Esophagus (tissue), 2 donors: ENCODE results near the gene SPRR3. TPM values are rescaled to one million over a fixed set of nuclear protein-coding genes. Genes with fewer than 3 reads are reported as not detected.

Experiments used
- H3K27ac ChIP-seq, 2 donors: one replicate each; pipeline ENCODE4 v1.5.1; 2013; ENCODE audit warnings: low read depth in 2 of 2, mild to moderate bottlenecking in 2 of 2, inconsistent platforms in 1 of 2, low read length in 1 of 2, moderate library complexity in 1 of 2
- H3K27me3 ChIP-seq, 2 donors: one replicate each; pipeline ENCODE4 v1.6.1; 2013; ENCODE audit warnings: low read length in 2 of 2, control low read depth in 1 of 2, mild to moderate bottlenecking in 1 of 2; ENCODE audit not compliant: insufficient read depth in 2 of 2, control insufficient read depth in 1 of 2
- H3K36me3 ChIP-seq, 2 donors: one replicate each; pipeline ENCODE4 v1.6.1; 2013; ENCODE audit warnings: low read length in 1 of 2; ENCODE audit not compliant: control insufficient read depth in 2 of 2, insufficient read depth in 2 of 2
- H3K4me1 ChIP-seq, 2 donors: one replicate each; pipeline ENCODE4 v1.6.1; 2013; ENCODE audit warnings: low read length in 1 of 2; ENCODE audit not compliant: control insufficient read depth in 2 of 2, insufficient read depth in 2 of 2
- H3K4me3 ChIP-seq, 2 donors: one replicate each; pipeline ENCODE4 v1.5.1; 2013; ENCODE audit warnings: low read length in 2 of 2, mild to moderate bottlenecking in 2 of 2, low read depth in 1 of 2, moderate library complexity in 1 of 2
- H3K9me3 ChIP-seq, 2 donors: one replicate each; pipeline ENCODE4 v1.6.1; 2013; ENCODE audit warnings: mild to moderate bottlenecking in 2 of 2, low read depth in 1 of 2, low read length in 1 of 2, moderate library complexity in 1 of 2; ENCODE audit not compliant: control insufficient read depth in 2 of 2, insufficient read depth in 1 of 2
- WGBS, 2 donors: extraction: QIAGEN DNeasy Blood & Tissue Kit; methylation state at CpG; one replicate each; pipeline ENCODE4 v1.1.7; 2013; 5-methylcytosine and 5-hydroxymethylcytosine counted together
- polyA plus RNA-seq, 2 donors: library from polyadenylated mRNA; stranded (reverse); fragments of 200-250 nt; gene quantifications; one replicate each; pipeline ENCODE4 v1.2.3, GENCODE V29; 2013
- donor health status: healthy with polysubstance abuse.
- donor health status: Bipolar disorder and iron deficiency.

The SPRR3 gene
- polyA plus RNA-seq, 2 donors = 18,496 to 19,645 TPM

DNA sequence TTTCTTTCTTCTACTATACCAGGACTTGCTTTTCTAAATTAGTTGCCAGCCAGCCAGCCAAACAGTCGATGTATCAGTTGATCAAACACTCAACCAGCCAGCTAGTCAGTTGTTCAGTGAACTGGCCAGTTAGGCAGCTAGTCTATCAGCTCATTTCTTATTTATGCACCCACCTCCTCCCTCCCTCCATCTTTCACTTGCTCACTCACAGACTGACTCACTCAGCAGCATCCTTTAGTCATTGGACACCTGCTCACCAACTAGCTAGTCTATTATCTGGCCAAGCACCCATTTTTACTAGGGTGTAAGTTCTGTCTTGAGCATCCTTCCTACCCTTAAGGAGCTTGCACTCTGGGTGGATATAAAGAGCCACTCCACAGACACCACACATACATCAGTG is 37.0 kb upstream of the SPRR3 start:
- Histone ChIP-seq H3K27me3 (no peaks in the 10 kb centered on the region), H3K27ac (peak overlapping the region in 1 of 2 donors; percentile 11), H3K36me3 (no peaks in the 10 kb centered on the region), H3K9me3 (peaks cover 0 to 2% of the 10 kb centered on the region in 2 donors), H3K4me3 (no peak overlapping the region), H3K4me1 (peaks cover 0 to 9% of the 10 kb centered on the region in 2 donors)
- 66 to 79% methylated on average over 1 of the region's 1 CpG for WGBS, 2 donors

GRCh38 chr1:152965853-152966252 is 35.7 kb upstream of the SPRR3 start:
- Histone ChIP-seq H3K27ac (no peak overlapping the region), H3K27me3 (no peaks in the 10 kb centered on the region), H3K9me3 (peaks cover 0 to 2% of the 10 kb centered on the region in 2 donors), H3K36me3 (no peaks in the 10 kb centered on the region), H3K4me1 (peaks cover 0 to 10% of the 10 kb centered on the region in 2 donors), H3K4me3 (no peak overlapping the region)
- 77 to 79% methylated on average over 4 of the region's 4 CpGs for WGBS, 2 donors

GRCh38 chr1:152967201-152967600 is 34.3 kb upstream of the SPRR3 start:
- H3K36me3 ChIP-seq = no peaks in the 10 kb centered on the region
- H3K27me3 ChIP-seq = no peaks in the 10 kb centered on the region
- 34 to 41% methylated on average over 7 of the region's 7 CpGs for WGBS, 2 donors
- peaks cover 1 to 10% of the 10 kb centered on the region in 2 donors for H3K4me1 ChIP-seq
- H3K9me3 ChIP-seq = peaks cover 0 to 2% of the 10 kb centered on the region in 2 donors
- no peak overlapping the region for H3K4me3 ChIP-seq
- H3K27ac ChIP-seq = peak overlapping the region; percentile 82 to 96

DNA sequence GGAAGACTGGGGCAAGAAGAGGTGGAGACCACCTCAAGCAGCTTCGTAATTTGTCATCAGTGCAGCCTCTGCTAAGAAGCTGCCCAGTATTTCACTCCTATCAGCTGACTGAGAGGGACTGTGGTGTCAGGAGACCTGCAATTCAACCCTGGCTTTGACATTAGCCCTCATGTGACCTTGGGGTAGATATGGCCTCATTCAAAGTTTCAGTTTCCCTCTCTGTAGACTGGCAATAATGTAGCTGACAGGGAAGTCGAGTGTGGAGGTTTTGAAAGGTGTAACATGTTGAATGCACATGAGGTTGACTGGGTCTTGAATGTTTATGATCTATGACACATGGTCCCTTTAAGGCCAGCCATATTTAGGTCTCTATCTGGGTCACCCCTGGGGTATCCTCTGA is 33.3 kb upstream of the SPRR3 start:
- H3K36me3 ChIP-seq = no peaks in the 10 kb centered on the region
- no peak overlapping the region for H3K4me3 ChIP-seq
- H3K4me1 ChIP-seq = peaks cover 2 to 12% of the 10 kb centered on the region in 2 donors
- WGBS, 2 donors = 58 to 63% methylated on average over 2 of the region's 2 CpGs
- H3K9me3 ChIP-seq = peaks cover 0 to 2% of the 10 kb centered on the region in 2 donors
- H3K27ac ChIP-seq = peak overlapping the region in 1 of 2 donors; percentile 84
- H3K27me3 ChIP-seq = no peaks in the 10 kb centered on the region

DNA sequence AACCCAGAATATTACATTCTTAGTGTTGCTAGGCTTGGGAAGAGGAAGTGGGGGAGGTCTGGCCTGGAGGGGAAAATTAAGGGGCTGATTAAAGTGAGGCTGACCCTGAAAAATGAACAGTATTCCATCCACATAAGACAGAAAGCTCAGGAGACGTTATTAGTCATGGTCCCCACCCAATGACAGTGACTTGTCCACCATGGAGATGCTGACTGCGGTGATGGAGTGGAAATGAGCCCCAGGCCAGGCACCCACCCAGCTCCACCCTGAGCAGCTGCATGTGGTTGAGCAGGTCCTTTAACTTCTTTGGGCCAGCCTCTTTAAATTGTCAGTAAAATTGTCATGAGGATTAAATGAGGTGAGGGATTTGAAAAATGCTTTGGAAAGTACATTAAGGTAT is 32.5 kb upstream of the SPRR3 start:
- Histone ChIP-seq H3K4me1 (peaks cover 2 to 12% of the 10 kb centered on the region in 2 donors), H3K9me3 (peaks cover 0 to 2% of the 10 kb centered on the region in 2 donors), H3K36me3 (no peaks in the 10 kb centered on the region), H3K4me3 (no peak overlapping the region), H3K27me3 (no peaks in the 10 kb centered on the region), H3K27ac (peak overlapping the region; percentile 47 to 82)
- 53 to 60% methylated on average over 2 of the region's 2 CpGs for WGBS, 2 donors

- H3K4me3 ChIP-seq = no peak within 1 kb of the TSS
- no peaks in the 10 kb centered on the region for H3K27me3 ChIP-seq
- H3K4me1 ChIP-seq = peaks cover 2 to 12% of the 10 kb centered on the region in 2 donors
- 91 to 95% methylated on average over 6 of the region's 6 CpGs for WGBS, 2 donors
- H3K36me3 ChIP-seq = no peaks in the 10 kb centered on the region
- H3K9me3 ChIP-seq = peaks cover 0 to 2% of the 10 kb centered on the region in 2 donors
- peak within 1 kb of the TSS; percentile 47 to 82 for H3K27ac ChIP-seq
Measured at GRCh38 chr1:152970495-152970894, 31.1 kb upstream of the SPRR3 start, which contains the start of gene SPRR4. SPRR4 (plus strand) TSS chr1:152970648; CDS start chr1:152971891, 1,243 bp downstream.

DNA sequence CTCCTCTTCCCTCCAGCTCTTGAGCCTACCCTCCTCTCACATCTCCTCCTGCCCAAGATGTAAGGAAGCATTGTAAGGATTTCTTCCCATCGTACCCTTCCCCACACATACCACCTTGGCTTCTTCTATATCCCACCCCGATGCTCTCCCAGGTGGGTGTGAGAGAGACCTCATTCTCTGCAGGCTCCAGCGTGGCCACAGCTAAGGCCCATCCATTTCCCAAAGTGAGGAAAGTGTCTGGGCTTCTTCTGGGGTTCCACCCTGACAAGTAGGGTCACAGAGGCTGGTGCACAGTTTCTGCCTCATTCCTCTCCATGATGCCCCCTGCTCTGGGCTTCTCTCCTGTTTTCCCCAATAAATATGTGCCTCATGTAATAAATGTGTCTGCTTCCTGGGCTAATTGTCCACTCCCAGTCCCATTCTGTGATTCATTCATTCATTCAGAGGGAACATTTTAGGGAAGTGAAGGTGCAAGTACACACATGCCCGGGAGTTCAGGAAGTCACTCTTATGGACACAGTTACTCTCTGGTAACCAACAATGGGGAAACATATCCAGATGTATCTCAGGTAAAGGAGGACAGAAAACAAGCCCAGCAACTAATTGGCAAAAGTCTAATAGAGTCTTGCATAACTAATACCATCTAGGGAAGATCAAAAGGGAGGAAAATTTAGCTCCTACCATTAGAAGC is 29.2 kb upstream of the SPRR3 start:
- H3K27ac ChIP-seq = peak overlapping the region; percentile 78 to 86
- peaks cover 0 to 2% of the 10 kb centered on the region in 2 donors for H3K9me3 ChIP-seq
- WGBS, 2 donors = 70 to 72% methylated on average over 4 of the region's 4 CpGs
- H3K36me3 ChIP-seq = no peaks in the 10 kb centered on the region
- H3K27me3 ChIP-seq = no peaks in the 10 kb centered on the region
- peaks cover 2 to 12% of the 10 kb centered on the region in 2 donors for H3K4me1 ChIP-seq
- no peak overlapping the region for H3K4me3 ChIP-seq

DNA sequence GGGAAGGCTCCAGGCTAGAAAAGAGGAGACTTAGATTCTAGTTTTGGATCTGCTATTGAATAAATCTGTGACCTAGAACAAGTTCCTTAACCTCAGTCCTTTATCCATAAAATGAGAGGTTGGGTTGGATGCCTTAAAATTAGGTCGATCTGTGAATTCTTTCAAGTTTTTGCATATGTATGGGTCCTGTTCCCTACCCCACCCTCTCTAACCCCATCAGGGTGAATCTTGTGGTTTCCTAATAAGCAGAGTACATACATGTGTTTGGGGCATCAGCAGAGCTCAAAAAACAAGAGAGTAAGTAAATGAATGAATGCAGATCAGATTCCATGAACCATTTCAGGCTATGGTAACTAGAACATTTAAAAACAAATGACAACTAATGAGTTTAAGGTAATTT is 24.9 kb upstream of the SPRR3 start:
- peaks cover 2 to 12% of the 10 kb centered on the region in 2 donors for H3K4me1 ChIP-seq

DNA sequence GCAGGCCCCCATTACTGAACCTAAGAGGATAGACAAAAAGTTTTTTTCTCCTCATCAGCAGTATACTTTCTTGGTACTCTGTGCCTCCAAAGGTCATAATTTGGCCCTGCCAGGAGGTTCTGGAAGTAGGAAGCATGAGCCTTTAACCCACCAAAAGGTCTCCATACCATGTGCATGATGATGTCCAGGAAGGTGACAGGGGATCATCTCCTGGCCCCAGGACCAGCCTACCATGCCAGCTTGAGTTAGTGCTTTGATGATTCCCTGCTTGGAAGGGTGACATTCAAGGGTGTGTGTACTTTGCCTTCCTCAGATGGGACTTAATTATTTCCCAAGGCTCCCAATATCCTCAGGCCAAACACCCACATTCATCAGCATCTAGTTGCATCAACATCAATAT is 23.9 kb upstream of the SPRR3 start:
- H3K4me3 ChIP-seq = no peak overlapping the region
- no peaks in the 10 kb centered on the region for H3K36me3 ChIP-seq
- no peak overlapping the region for H3K27ac ChIP-seq
- H3K4me1 ChIP-seq = peaks cover 0 to 7% of the 10 kb centered on the region in 2 donors
- H3K9me3 ChIP-seq = no peaks in the 10 kb centered on the region
- H3K27me3 ChIP-seq = no peaks in the 10 kb centered on the region

More for the DNA sequence above, 24.9 kb upstream of the SPRR3 start:
- H3K27me3 ChIP-seq = no peaks in the 10 kb centered on the region
- H3K4me3 ChIP-seq = no peak overlapping the region
- H3K9me3 ChIP-seq = no peaks in the 10 kb centered on the region
- 72% methylated on average over 1 of the region's 1 CpG for WGBS, 2 donors
- H3K36me3 ChIP-seq = no peaks in the 10 kb centered on the region
- H3K27ac ChIP-seq = no peak overlapping the region

- WGBS, 2 donors = 44 to 79% methylated on average over 1 of the region's 1 CpG
Measured at GRCh38 chr1:152980676-152981075, 20.9 kb upstream of the SPRR3 start.

More at GRCh38 chr1:152980676-152981075, 20.9 kb upstream of the SPRR3 start:
- H3K4me1 ChIP-seq = peaks cover 0 to 15% of the 10 kb centered on the region in 2 donors
- no peaks in the 10 kb centered on the region for H3K36me3 ChIP-seq
- H3K9me3 ChIP-seq = no peaks in the 10 kb centered on the region
- H3K27me3 ChIP-seq = no peaks in the 10 kb centered on the region
- H3K27ac ChIP-seq = peak overlapping the region; percentile 36 to 93
- H3K4me3 ChIP-seq = no peak overlapping the region
